Endothelial cell of hepatic sinusoid (primary cell): ENCODE results near the gene IPO4.

Experiments used
- in situ Hi-C: cut with HindIII; loops from 2 replicates; pipeline ENCODE4 v1.10.0; 2017; ENCODE audit warnings: low sequenced_read_pairs

The IPO4 gene

DNA sequence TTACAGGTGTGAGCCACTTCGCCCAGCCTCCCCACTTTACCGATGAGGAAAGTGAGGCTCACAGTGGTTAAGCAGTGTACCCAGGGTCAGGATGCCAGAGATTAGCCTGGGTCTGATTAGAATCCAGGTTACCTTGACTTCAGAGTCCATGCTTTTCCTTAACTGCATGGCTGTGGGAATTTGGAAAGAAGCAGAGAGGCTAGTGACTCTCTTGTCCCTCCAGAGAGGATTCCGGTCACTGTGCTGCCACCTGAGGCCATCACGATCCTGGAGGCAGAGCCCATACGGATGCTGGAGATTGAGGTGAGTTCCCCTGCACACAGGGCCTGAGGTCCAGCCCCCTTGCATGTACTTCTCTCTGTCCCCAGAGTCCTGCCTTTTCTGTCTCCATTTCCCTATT, 12.0 kb downstream of the IPO4 start:
- in situ Hi-C loops: no loop called here

DNA sequence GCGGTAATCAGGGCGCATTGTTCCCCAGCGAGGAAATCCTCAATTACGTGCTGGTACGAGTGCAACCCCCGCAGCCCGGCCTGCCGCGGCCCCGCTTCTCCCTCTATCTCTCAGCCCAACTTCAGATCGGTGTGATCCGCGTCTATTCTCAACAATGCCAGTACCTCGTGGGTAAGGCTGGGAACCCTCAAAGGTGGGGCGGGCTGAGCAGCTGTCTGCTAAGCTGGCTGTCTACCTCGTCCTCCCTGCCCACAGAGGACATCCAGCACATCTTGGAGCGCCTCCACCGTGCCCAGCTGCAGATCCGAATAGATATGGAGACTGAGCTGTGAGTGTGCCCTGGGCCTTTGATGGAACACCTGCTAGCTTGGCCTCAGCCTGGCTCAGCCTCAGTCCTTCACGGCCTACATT, 15.7 kb downstream of the IPO4 start:
- in situ Hi-C loops: no loop called here

DNA sequence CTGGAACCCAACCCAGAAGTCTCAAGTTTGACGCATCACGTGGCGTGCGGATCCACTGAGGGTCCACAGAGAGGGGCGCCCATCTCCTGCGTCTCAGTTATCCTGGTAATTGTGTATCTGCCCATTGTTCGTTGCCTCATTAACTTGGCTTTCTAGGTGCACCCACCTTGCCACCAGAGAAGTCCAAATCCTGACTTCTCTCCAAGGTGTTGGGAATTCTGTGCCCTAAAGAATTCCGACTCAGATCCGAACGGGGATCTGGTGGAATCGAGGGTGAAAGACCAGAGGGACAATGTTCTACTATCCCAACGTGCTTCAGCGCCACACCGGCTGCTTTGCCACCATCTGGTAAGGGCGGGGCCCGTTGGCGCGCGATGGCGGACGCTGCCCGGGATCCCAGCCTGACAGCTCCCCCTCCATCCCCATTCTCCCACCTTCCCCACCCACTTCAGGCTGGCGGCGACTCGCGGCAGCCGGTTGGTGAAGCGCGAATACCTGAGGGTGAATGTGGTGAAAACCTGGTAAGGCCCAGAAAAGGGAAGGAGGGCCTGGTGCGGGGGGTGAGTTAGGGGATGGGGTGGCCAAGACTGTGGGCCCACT, 16.3 kb downstream of the IPO4 start:
- in situ Hi-C loops: no loop called here

DNA sequence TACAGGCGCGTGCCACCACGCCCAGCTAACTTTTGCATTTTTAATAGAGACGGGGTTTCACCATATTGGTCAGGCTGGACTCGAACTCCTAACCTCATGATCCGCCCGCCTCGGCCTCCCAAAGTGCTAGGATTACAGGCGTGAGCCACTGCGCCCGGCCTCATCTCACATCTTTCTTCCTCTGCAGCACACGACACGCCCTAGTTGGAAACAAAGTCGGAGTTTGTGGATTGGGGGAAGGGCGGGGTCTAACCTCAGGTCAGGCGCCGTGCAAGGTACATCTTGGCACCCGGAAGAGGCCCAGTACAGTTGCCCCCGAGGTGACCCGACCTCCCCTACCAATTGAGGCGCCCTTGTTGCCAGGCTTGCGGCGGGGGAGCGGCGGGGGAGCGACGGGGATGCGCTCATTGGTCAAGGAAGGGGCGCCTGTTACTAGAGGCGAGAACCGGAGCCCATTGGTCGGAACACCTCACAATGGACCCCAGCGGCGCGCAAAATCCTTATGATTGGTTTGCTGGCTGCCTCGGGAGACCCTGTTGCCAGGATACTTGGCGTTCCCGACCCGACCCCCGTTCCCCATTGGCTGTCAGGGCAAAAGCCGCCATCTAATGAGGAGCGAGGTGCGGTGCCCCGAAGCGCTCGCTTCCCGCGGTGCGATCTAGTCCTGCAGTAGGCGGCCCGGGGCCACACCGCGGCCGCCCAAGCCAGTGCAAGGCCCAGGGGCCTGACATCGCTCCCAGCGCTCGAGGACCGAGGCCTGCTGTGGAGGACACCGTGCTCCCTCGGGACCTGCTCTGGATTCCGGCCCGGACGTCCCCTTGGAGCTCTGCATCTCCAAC, 17.0 kb downstream of the IPO4 start, which contains the start of gene REC8:
REC8 (plus strand) TSS at position 659 of the 839 bp plus-strand sequence. CDS start 473 bp downstream, outside the sequence.
- in situ Hi-C loops: no loop called here

DNA sequence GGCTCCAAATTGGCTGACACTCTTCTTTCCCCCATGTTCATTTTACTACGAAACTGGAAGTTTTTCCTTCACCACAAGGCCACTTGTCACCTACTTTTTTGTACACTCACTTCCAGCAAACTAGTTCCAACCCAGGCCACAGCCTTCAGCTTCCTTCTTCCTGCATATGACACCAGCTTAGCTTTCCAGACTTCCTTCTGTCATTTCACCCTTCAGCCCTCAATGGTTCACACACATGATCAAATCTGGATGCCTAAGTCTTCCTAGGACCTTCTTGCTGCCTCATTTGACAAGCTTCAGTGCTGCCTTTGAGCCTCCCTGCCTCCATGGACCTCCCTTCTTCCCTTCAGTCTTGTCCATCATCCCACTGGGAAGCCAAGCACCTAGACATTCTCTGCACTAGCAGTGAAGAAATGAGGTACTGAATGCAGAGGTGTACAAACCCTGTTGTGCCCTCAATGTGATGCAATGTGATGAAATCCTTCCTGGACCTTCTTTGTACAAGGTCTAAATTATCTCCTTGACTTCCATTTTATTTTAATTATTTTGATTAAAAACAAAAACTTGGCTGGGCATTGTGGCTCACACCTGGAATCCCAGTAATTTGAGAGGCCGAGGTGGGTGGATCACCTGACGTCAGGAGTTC, 21.0 kb downstream of the IPO4 start:
- in situ Hi-C loops: no loop called here

DNA sequence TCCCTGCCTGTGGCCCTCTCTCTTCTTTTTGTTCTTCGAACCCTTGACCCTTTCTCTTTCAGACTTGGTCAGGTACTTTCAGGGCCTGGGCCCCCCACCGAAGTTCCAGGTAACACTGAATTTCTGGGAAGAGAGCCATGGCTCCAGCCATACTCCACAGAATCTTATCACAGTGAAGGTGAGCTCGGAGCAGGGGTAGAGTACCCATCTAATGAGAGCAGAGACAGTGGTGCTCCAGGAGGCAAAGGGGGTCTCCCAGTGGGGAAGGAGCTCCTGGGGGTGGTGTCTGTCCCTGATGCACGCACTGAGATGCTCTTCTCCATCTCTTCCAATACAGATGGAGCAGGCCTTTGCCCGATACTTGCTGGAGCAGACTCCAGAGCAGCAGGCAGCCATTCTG, 22.8 kb downstream of the IPO4 start:
- in situ Hi-C loops: no loop called here

DNA sequence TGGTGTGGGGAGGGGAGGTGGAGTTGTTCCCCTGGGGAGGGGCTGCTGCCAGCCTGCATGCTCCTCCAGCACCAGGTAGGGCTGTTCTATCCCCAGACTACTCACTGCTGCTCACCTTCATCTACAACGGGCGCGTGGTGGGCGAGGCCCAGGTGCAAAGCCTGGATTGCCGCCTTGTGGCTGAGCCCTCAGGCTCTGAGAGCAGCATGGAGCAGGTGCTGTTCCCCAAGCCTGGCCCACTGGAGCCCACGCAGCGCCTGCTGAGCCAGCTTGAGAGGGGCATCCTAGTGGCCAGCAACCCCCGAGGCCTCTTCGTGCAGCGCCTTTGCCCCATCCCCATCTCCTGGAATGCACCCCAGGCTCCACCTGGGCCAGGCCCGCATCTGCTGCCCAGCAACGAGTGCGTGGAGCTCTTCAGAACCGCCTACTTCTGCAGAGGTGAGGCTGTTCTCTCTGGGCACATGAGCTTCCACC, 24.1 kb downstream of the IPO4 start:
- in situ Hi-C loops: no loop called here

DNA sequence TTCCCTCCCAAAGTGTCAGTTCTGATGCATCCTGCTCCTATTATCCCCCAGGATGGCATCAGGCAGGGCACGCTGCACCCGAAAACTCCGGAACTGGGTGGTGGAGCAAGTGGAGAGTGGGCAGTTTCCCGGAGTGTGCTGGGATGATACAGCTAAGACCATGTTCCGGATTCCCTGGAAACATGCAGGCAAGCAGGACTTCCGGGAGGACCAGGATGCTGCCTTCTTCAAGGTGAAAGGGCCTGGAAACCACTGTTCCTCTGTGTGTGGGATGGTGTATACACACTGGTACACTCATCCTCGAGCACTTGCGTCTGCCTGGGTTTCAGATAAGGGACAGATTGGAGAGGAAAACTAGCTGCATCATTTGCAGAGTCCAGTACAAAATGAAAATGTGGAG, 26.5 kb downstream of the IPO4 start:
- in situ Hi-C loops: no loop called here

DNA sequence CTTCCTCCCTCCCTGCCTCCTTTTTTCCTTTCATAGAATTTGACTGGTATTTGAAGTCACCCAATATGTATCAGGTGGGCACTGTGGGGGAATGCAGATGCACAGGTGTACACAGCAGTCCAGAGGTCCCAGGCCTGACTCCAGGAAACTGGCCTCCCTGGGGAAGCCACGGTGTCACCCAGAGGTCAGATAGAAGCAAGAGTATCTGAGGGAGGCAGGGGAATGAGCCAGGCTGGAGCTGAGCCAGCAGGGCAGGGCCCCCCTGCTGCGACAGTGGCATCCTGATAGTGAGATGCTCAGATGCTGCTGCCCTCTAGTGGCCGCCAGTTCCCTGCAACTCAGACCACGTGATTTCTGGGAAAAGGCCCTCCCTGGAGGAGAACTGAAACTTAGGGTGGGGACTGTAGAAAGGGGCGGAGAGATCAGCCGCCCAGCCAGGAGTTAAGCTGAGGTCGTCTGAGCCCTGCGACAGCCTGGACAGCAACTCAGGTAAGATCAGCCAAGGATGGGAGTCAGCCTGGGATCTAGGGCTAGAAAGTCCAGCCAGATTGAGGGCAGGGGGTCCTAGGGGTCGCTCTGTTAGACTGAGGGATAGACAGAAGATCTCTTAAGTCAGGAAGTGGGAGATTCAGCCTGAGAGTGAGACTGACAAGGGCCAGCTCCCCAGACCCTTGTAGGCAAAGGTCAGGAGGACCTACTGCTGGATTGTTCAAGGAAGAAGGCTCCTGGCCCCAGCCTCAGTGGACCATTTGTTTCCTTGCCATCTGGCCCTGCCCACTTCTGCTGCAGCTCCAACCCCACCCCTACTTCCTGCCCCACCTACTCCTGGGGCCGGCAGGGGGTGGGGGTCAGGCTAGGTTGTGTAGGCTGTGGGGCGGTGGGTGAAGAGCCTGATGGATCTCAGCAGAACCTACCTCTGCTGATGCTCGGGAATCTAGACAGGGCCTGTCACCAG, 27.5 kb downstream of the IPO4 start, which contains the start of gene IRF9:
IRF9 (plus strand) TSS at position 416 of the 955 bp plus-strand sequence. CDS start 880 bp downstream, outside the sequence.
- in situ Hi-C loops: no loop called here

DNA sequence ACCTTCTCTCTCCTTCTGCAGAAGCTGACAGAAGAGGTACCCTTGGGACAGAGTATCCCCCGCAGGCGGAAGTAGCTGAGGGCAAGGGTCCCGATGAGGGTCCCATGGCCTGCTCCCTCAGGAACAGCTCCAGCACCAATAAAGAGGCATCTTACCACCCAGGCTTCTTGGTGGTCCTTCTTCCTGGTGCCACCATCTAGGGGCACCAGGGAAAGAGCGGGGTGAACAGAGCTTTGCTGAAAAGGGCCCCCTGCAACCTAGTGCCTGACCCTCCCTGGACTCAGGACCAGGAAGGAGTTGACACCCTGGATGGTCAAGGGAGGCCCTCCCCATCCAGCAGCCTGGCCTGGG, 28.1 kb downstream of the IPO4 start:
- in situ Hi-C loops: no loop called here

DNA sequence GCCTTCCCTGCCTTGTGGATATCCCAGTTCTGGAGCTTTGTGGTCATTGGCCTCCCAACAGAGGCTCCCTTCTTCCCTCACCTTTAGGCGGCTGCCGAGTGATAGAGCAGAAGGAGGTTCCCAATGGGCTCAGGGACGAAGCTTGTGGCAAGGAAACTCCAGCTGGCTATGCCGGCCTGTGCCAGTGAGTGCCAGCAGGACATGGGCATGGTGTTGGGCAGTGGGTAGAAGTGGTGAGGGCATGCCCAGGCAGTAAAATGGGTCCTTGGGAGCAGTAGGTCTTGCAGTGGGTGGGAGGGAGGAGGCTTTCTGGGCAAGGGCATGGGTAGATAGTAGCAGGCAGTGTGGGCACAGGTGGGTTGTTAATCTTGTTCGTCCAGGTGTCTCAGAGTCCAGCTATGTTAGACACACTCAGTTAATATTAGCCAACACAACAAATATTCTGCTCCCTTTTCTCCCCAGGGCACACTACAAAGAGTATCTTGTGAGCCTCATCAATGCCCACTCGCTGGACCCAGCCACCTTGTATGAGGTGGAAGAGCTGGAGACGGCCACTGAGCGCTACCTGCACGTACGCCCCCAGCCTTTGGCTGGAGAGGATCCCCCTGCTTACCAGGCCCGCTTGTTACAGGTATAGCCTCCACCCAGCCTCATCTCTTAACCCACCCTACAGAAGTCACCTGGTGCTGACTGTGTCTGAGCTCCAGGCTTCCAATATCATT, 28.7 kb downstream of the IPO4 start:
- in situ Hi-C loops: no loop called here

DNA sequence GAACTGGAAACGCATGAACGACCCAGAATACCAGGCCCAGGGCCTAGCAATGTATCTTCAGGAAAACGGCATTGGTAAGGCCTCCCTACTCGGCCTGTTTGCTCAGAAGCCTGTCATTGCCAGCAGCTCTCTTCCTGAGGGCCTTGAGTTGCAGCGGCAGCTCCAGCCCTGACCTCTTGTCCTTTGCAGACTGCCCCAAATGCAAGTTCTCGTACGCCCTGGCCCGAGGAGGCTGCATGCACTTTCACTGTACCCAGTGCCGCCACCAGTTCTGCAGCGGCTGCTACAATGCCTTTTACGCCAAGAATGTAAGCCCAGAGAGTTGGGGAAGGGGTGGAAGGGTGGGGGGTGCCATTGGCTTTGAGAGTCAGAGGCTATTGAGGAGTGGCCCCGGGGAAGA, 31.3 kb downstream of the IPO4 start:
- in situ Hi-C loops: no loop called here

DNA sequence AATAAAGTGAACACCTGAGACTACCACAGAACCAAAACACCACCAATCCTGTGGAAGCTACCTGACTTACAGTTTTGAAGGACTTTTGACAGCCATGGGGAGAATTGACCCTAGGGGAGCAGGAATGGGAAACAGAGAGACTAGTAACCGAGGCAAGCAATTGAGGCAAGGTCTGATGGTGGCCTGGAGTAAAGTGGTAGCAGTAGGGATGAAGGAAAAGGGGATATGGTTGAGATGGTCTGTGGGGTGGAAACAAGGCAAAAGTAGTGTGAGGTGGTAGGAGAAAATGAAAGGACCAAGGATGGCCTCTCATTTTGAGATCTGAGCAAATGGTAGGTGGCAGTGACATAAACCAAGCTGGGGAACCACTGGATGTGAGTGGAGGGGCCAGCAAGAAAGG, 31.8 kb downstream of the IPO4 start:
- in situ Hi-C loops: no loop called here

DNA sequence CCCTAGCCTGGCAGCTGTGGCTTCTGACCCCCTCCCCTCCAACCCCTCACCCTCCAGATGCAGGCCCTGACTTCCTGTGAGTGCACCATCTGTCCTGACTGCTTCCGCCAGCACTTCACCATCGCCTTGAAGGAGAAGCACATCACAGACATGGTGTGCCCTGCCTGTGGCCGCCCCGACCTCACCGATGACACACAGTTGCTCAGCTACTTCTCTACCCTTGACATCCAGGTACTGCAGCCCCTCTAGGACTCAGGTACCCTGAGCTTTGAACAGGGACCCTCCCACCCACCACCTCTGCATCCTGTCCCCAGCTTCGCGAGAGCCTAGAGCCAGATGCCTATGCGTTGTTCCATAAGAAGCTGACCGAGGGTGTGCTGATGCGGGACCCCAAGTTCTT, 33.5 kb downstream of the IPO4 start:
- in situ Hi-C loops: no loop called here

DNA sequence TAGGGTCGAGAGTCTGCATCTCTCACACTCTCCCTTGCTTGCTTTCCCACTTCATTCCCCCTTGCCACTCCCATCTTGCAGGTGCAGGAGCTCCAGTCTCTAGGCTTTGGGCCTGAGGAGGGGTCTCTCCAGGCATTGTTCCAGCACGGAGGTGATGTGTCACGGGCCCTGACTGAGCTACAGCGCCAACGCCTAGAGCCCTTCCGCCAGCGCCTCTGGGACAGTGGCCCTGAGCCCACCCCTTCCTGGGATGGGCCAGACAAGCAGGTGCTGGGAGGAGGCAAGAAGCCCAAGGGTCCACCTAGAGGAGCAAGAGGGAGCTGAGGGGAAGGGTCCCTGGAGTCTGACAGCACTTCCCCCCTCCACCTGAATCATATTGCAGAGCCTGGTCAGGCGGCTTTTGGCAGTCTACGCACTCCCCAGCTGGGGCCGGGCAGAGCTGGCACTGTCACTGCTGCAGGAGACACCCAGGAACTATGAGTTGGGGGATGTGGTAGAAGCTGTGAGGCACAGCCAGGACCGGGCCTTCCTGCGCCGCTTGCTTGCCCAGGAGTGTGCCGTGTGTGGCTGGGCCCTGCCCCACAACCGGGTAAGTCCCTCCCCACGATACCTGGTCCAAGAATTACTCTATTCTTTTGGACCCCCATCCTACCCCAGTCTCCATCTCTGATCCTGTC, 37.1 kb downstream of the IPO4 start:
- in situ Hi-C loops: no loop called here

DNA sequence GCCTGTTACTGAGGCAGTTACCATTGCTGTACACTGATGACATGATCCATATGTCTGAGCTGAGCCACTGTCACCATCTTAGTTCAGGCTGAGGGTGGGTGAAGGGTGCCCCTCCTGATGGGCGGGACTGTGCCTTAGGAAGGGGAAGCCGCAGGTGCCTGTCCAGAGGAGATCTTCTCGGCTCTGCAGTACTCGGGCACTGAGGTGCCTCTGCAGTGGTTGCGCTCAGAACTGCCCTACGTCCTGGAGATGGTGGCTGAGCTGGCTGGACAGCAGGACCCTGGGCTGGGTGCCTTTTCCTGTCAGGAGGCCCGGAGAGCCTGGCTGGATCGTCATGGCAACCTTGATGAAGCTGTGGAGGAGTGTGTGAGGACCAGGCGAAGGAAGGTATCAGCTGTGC, 37.6 kb downstream of the IPO4 start:
- in situ Hi-C loops: no loop called here

DNA sequence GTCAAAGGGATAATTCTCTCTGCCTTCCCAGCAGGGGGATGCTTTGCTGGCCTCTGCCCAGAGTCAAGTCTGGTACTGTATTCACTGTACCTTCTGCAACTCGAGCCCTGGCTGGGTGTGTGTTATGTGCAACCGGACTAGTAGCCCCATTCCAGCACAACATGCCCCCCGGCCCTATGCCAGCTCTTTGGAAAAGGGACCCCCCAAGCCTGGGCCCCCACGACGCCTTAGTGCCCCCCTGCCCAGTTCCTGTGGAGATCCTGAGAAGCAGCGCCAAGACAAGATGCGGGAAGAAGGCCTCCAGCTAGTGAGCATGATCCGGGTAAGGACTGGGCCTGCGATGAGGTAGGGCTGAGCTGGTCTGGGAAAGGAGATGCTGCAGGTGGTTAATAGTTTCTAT, 38.0 kb downstream of the IPO4 start:
- in situ Hi-C loops: no loop called here

DNA sequence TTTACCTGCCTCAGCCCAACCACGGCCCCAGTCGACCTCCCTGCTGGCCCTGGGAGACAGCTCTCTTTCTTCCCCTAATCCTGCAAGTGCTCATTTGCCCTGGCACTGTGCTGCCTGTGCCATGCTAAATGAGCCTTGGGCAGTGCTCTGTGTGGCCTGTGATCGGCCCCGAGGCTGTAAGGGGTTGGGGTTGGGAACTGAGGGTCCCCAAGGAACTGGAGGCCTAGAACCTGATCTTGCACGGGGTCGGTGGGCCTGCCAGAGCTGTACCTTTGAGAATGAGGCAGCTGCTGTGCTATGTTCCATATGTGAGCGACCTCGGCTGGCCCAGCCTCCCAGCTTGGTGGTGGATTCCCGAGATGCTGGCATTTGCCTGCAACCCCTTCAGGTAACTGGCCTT, 38.6 kb downstream of the IPO4 start:
- in situ Hi-C loops: no loop called here

DNA sequence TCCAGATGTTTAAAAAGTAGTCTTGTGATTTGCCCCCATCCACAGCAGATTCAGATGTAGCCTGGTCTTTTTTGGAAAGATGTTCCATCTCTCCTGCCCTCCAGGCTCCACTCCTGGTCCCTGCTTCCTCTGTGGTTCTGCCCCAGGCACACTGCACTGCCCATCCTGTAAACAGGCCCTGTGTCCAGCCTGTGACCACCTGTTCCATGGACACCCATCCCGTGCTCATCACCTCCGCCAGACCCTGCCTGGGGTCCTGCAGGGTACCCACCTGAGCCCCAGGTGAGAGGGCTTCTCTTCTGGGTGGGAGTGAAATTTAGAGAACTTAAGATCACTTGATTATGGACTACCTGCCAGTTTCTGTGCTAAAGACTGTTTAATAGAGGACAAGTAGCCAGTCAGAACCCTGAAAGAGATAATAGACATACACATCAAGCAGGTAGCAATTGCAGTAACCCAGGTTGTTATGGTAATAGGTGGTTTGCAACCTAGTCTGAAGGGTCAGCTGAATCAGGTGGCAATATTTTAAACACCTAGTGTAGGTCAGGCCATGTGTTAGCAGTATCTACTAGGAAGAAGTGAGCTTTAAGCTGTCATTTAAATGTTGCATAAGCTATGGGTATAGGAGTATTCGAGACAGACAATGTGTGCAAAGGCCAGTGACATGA, 39.2 kb downstream of the IPO4 start:
- in situ Hi-C loops: no loop called here
